ENCODE results near the gene PRKCE. TPM values are rescaled to one million over a fixed set of nuclear protein-coding genes. Genes with fewer than 3 reads are reported as not detected.

The PRKCE gene
- total and polyA plus RNA-seq, 2 experiments from 2014 or later, result 0.94 to 1.2 TPM

GRCh38 chr2:45919160-45919650, 267.7 kb downstream of the PRKCE start (continued):
- TF ChIP-seq CTCF (conservative IDR thresholded peaks at IDR 0.05; ENCODE audit: low read depth in 2 of 2), result no peak
- no peak for TF ChIP-seq EZH2 (IDR thresholded peaks at IDR 0.05; ENCODE audit: low read depth, unreplicated experiment)
- TF ChIP-seq ZNF114 (CRISPR knock-in tag; IDR thresholded peaks at IDR 0.05), result no peak
- no peak for TF ChIP-seq REST (IDR thresholded peaks at IDR 0.05; ENCODE audit: unreplicated experiment)
- no peak for TF ChIP-seq CREB1 (CRISPR knock-in tag; IDR thresholded peaks at IDR 0.05; ENCODE audit: low read depth)

GRCh38 chr2:45919711-45920111, 268.2 kb downstream of the PRKCE start:
- H3F3A ChIP-seq (replicated peaks; ENCODE audit: low read depth), result no peaks in the 10 kb centered on the region
- no peak overlapping the region for H3K4me3 ChIP-seq
- Mint-ChIP-seq H3K9me3 (no peaks in the 10 kb centered on the region), H3K27ac (no peak overlapping the region), H3K27me3 (ENCODE audit: insufficient read depth, low read depth, poor library complexity) (no peaks in the 10 kb centered on the region), H3K4me1 (no peaks in the 10 kb centered on the region; the same call in 2 of the 3 replicates), H3K4me3 (no peak overlapping the region), H3K36me3 (ENCODE audit: low read depth) (no peaks in the 10 kb centered on the region)
- no peak overlapping the region for H2AFZ ChIP-seq
- H3K27ac ChIP-seq (ENCODE audit: low read depth), result no peak overlapping the region
- DNase-seq (ENCODE audit: low spot score) (no peak), ATAC-seq (no peak)
- H3K4me1 ChIP-seq (ENCODE audit: insufficient read depth), result no peaks in the 10 kb centered on the region
- H3K4me2 ChIP-seq, result no peak overlapping the region
- H3K36me3 ChIP-seq (ENCODE audit: insufficient read depth), result no peaks in the 10 kb centered on the region
- H3K27me3 ChIP-seq (ENCODE audit: insufficient read depth), result no peaks in the 10 kb centered on the region
- H3K79me2 ChIP-seq (replicated peaks; ENCODE audit: insufficient read depth), result no peaks in the 10 kb centered on the region
- H3K9me2 ChIP-seq (ENCODE audit: insufficient read depth), result peaks cover 9% of the 10 kb centered on the region; the same call in 1 of the 2 replicates
- no peaks in the 10 kb centered on the region for H4K20me1 ChIP-seq (replicated peaks; ENCODE audit: insufficient read depth)
- TF ChIP-seq ZNF331 (CRISPR knock-in tag; IDR thresholded peaks at IDR 0.05; ENCODE audit: low read depth) (no peak), NANOG (IDR thresholded peaks at IDR 0.05; ENCODE audit: borderline replicate concordance) (no peak), JUNB (IDR thresholded peaks at IDR 0.05; ENCODE audit: unreplicated experiment) (no peak), REST (IDR thresholded peaks at IDR 0.05; ENCODE audit: unreplicated experiment) (no peak), CREB1 (CRISPR knock-in tag; IDR thresholded peaks at IDR 0.05; ENCODE audit: low read depth) (no peak), STAT1 (IDR thresholded peaks at IDR 0.05; ENCODE audit: unreplicated experiment) (no peak), ETS1 (IDR thresholded peaks at IDR 0.05) (no peak), POLR2AphosphoS5 (IDR thresholded peaks at IDR 0.05; ENCODE audit: low read depth) (no peak), EZH2 (IDR thresholded peaks at IDR 0.05; ENCODE audit: low read depth, unreplicated experiment) (no peak), ZNF114 (CRISPR knock-in tag; IDR thresholded peaks at IDR 0.05) (no peak), CTCF (conservative IDR thresholded peaks at IDR 0.05; ENCODE audit: low read depth in 2 of 2) (no peak), EZH2phosphoT487 (IDR thresholded peaks at IDR 0.05; ENCODE audit: unreplicated experiment) (no peak)
